Liver (tissue), 9 donors: ENCODE results near the gene SRSF8. TPM values are rescaled to one million over a fixed set of nuclear protein-coding genes. Genes with fewer than 3 reads are reported as not detected.

Source experiments
- DNase-seq: peaks from one replicate; pipeline ENCODE4 v3.0.0-alpha.2; 2017; ENCODE audit warnings: low spot score
- H3K27ac ChIP-seq, 2 donors: one replicate each; pipeline ENCODE4 v1.7.0; 2013; ENCODE audit warnings: inconsistent platforms in 2 of 2, low read length in 2 of 2, control low read depth in 1 of 2, low read depth in 1 of 2, mild to moderate bottlenecking in 1 of 2
- H3K27me3 ChIP-seq, 4 donors: one replicate each; pipeline versions ENCODE4 v1.6.1 to v1.7.0; 2013; ENCODE audit warnings: low read length in 3 of 4, inconsistent platforms in 1 of 4, mild to moderate bottlenecking in 1 of 4, moderate library complexity in 1 of 4; ENCODE audit not compliant: control insufficient read depth in 4 of 4, insufficient read depth in 4 of 4
- H3K36me3 ChIP-seq, 4 donors: one replicate each; pipeline versions ENCODE4 v1.6.1 to v1.7.0; 2013; ENCODE audit warnings: low read length in 3 of 4, mild to moderate bottlenecking in 3 of 4, low read depth in 1 of 4, moderate library complexity in 1 of 4; ENCODE audit not compliant: control insufficient read depth in 4 of 4, insufficient read depth in 3 of 4
- H3K4me1 ChIP-seq, 4 donors: one replicate each; pipeline versions ENCODE4 v1.6.1 to v1.7.0; 2013; ENCODE audit warnings: low read length in 3 of 4, mild to moderate bottlenecking in 3 of 4, moderate library complexity in 1 of 4; ENCODE audit not compliant: control insufficient read depth in 4 of 4, insufficient read depth in 4 of 4
- H3K4me3 ChIP-seq, 3 donors: one replicate each; pipeline versions ENCODE4 v1.6.1 to v1.7.0; 2013; ENCODE audit warnings: low read length in 3 of 3, control low read depth in 1 of 3, low read depth in 1 of 3, mild to moderate bottlenecking in 1 of 3
- H3K9ac ChIP-seq, 2 donors: one replicate each; pipeline ENCODE4 v1.7.0; 2013; ENCODE audit warnings: low read length in 2 of 2, mild to moderate bottlenecking in 2 of 2, moderate library complexity in 2 of 2, control low read depth in 1 of 2, low read depth in 1 of 2
- H3K9me3 ChIP-seq, 4 donors: one replicate each; pipeline versions ENCODE4 v1.6.1 to v1.7.0; 2013; ENCODE audit warnings: low read length in 3 of 4; ENCODE audit not compliant: control insufficient read depth in 4 of 4
- EGR1 ChIP-seq, 2 donors: IDR thresholded peaks; 2 replicates each; pipeline ENCODE4 v1.6.1; 2016 to 2018; ENCODE audit warnings: antibody characterized with exemption in 2 of 2, low read depth in 2 of 2
- GABPA ChIP-seq, 2 donors: IDR thresholded peaks in 1 of 2; conservative IDR thresholded peaks in 1 of 2; 2 replicates each; pipeline ENCODE4 v1.6.1; 2016; ENCODE audit warnings: antibody characterized with exemption in 2 of 2, mild to moderate bottlenecking in 1 of 2, moderate library complexity in 1 of 2
- HNF4A ChIP-seq, 2 donors: conservative IDR thresholded peaks; 2 replicates each; pipeline ENCODE4 v1.6.1; 2016; ENCODE audit warnings: antibody characterized with exemption in 2 of 2, mild to moderate bottlenecking in 2 of 2
- HNF4G ChIP-seq: IDR thresholded peaks from 2 replicates; pipeline ENCODE4 v1.6.1; 2016; ENCODE audit warnings: antibody characterized with exemption
- JUND ChIP-seq, 2 donors: IDR thresholded peaks; 2 replicates each; pipeline ENCODE4 v1.6.1; 2016; ENCODE audit warnings: antibody characterized with exemption in 2 of 2
- MAX ChIP-seq: IDR thresholded peaks from 2 replicates; pipeline ENCODE4 v1.6.1; 2016; ENCODE audit warnings: antibody characterized with exemption
- RAD21 ChIP-seq, 2 donors: IDR thresholded peaks; 2 replicates each; pipeline ENCODE4 v1.6.1; 2016; ENCODE audit warnings: antibody characterized with exemption in 2 of 2, mild to moderate bottlenecking in 2 of 2
- RXRA ChIP-seq, 2 donors: IDR thresholded peaks; 2 replicates each; pipeline ENCODE4 v1.6.1; 2017 to 2018; ENCODE audit warnings: antibody characterized with exemption in 2 of 2, mild to moderate bottlenecking in 1 of 2
- SP1 ChIP-seq: IDR thresholded peaks from 2 replicates; pipeline ENCODE4 v1.6.1; 2018; ENCODE audit warnings: antibody characterized with exemption, mild to moderate bottlenecking
- TAF1 ChIP-seq: conservative IDR thresholded peaks from 2 replicates; pipeline ENCODE4 v1.6.1; 2016; ENCODE audit warnings: antibody characterized with exemption, mild to moderate bottlenecking
- YY1 ChIP-seq: IDR thresholded peaks from 2 replicates; pipeline ENCODE4 v1.6.1; 2016; ENCODE audit warnings: antibody characterized with exemption, mild to moderate bottlenecking
- WGBS: extraction: QIAGEN DNeasy Blood & Tissue Kit; methylation state at CpG from one replicate; pipeline ENCODE4 v1.1.7; 2013; 5-methylcytosine and 5-hydroxymethylcytosine counted together
- polyA plus RNA-seq, 2 donors: library from polyadenylated mRNA; stranded (reverse) in 1 of 2; unstranded in 1 of 2; fragments of 200-250 nt in 1 of 2; fragments of >200 nt in 1 of 2; fragmentation: Nextera tagmentation in 1 of 2; extraction: Ambion mirVana in 1 of 2; gene quantifications; one replicate each; pipeline versions ENCODE4 v1.2.1 to v1.2.3, GENCODE V29; 2013 to 2015
- total RNA-seq, 2 donors: library from RNA; depleted of rRNA; stranded (reverse); fragments of >200 nt; gene quantifications; one replicate each; pipeline ENCODE4 v1.2.3, GENCODE V29; 2014
- TF ChIP-seq, protein P1 (sequence below): IDR thresholded peaks from 2 replicates; pipeline ENCODE4 v1.6.1; 2016; ENCODE audit warnings: antibody characterized with exemption, mild to moderate bottlenecking
- TF ChIP-seq, protein P2 (sequence below): IDR thresholded peaks from 2 replicates; pipeline ENCODE4 v1.6.1; 2016; ENCODE audit warnings: antibody characterized with exemption
- TF ChIP-seq, protein P3 (sequence below): IDR thresholded peaks from 2 replicates; pipeline ENCODE4 v1.6.1; 2016; ENCODE audit warnings: antibody characterized with exemption
- donor health status: healthy.
- donor health status: healthy.
- donor health status: healthy.
- donor health status: healthy.
- donor health status: healthy.

SRSF8 gene
- total and polyA plus RNA-seq, 4 donors = 15.4 to 31.8 (median 17.8) TPM

GRCh38 chr11:95028357-95028756 lies 38.4 kb upstream of the SRSF8 start:
- 84% methylated on average over 3 of the region's 3 CpGs for whole genome bisulfite sequencing
- TF ChIP-seq SP1 (no peak), HNF4G (no peak), RXRA (IDR thresholded peaks at IDR 0.05) (no peak), JUND (IDR thresholded peaks at IDR 0.05) (no peak), GABPA (IDR thresholded peaks at IDR 0.05 in 1 of 2, conservative IDR thresholded peaks at IDR 0.05 in 1 of 2) (no peak), MAX (no peak), RAD21 (IDR thresholded peaks at IDR 0.05) (no peak)
- TF ChIP-seq, protein P1, sequence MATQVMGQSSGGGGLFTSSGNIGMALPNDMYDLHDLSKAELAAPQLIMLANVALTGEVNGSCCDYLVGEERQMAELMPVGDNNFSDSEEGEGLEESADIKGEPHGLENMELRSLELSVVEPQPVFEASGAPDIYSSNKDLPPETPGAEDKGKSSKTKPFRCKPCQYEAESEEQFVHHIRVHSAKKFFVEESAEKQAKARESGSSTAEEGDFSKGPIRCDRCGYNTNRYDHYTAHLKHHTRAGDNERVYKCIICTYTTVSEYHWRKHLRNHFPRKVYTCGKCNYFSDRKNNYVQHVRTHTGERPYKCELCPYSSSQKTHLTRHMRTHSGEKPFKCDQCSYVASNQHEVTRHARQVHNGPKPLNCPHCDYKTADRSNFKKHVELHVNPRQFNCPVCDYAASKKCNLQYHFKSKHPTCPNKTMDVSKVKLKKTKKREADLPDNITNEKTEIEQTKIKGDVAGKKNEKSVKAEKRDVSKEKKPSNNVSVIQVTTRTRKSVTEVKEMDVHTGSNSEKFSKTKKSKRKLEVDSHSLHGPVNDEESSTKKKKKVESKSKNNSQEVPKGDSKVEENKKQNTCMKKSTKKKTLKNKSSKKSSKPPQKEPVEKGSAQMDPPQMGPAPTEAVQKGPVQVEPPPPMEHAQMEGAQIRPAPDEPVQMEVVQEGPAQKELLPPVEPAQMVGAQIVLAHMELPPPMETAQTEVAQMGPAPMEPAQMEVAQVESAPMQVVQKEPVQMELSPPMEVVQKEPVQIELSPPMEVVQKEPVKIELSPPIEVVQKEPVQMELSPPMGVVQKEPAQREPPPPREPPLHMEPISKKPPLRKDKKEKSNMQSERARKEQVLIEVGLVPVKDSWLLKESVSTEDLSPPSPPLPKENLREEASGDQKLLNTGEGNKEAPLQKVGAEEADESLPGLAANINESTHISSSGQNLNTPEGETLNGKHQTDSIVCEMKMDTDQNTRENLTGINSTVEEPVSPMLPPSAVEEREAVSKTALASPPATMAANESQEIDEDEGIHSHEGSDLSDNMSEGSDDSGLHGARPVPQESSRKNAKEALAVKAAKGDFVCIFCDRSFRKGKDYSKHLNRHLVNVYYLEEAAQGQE = no peak
- TF ChIP-seq, protein P2, sequence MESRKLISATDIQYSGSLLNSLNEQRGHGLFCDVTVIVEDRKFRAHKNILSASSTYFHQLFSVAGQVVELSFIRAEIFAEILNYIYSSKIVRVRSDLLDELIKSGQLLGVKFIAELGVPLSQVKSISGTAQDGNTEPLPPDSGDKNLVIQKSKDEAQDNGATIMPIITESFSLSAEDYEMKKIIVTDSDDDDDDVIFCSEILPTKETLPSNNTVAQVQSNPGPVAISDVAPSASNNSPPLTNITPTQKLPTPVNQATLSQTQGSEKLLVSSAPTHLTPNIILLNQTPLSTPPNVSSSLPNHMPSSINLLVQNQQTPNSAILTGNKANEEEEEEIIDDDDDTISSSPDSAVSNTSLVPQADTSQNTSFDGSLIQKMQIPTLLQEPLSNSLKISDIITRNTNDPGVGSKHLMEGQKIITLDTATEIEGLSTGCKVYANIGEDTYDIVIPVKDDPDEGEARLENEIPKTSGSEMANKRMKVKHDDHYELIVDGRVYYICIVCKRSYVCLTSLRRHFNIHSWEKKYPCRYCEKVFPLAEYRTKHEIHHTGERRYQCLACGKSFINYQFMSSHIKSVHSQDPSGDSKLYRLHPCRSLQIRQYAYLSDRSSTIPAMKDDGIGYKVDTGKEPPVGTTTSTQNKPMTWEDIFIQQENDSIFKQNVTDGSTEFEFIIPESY = no peak
- no peak overlapping the region for H3K27ac ChIP-seq
- no peaks in the 10 kb centered on the region for H3K36me3 ChIP-seq
- H3K4me3 ChIP-seq = no peak overlapping the region
- DNase-seq = no peak
- H3K9ac ChIP-seq = no peak overlapping the region
- no peaks in the 10 kb centered on the region for H3K9me3 ChIP-seq
- no peaks in the 10 kb centered on the region for H3K27me3 ChIP-seq
- H3K4me1 ChIP-seq = no peaks in the 10 kb centered on the region

DNA sequence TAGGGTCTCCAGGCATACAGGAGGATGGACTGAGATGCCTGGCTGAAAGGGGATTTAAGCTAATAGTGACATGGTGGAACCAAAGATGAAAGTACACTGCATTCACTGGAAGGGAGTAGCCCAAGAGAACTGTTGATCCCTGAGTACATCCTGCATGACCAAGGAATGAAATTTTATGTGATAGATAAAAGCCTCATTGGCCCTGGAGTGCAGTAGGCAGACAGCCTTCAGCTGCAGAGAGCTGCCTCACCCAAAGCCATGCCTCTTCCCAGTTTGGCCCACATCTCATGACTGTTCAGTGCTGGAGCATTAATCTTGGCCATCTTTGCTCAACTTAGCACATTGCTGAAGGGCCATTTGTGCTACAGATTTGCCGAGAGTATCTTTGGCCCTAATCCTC lies 33.7 kb upstream of the SRSF8 start:
- H3K4me3 ChIP-seq = no peak overlapping the region
- no peak overlapping the region for H3K27ac ChIP-seq
- no peak for DNase-seq
- H3K9ac ChIP-seq = no peak overlapping the region
- peaks cover 0 to 13% (median 0%) of the 10 kb centered on the region in 4 donors for H3K27me3 ChIP-seq
- 74% methylated on average over 1 of the region's 1 CpG for WGBS
- H3K4me1 ChIP-seq = no peaks in the 10 kb centered on the region
- H3K9me3 ChIP-seq = no peaks in the 10 kb centered on the region
- TF ChIP-seq, protein P1 = no peak
- no peak for TF ChIP-seq YY1
- no peak for TF ChIP-seq TAF1
- no peak for TF ChIP-seq EGR1 (IDR thresholded peaks at IDR 0.05; ENCODE audit: low read depth in 2 of 2)
- no peak for TF ChIP-seq HNF4A (conservative IDR thresholded peaks at IDR 0.05)
- TF ChIP-seq, protein P3, sequence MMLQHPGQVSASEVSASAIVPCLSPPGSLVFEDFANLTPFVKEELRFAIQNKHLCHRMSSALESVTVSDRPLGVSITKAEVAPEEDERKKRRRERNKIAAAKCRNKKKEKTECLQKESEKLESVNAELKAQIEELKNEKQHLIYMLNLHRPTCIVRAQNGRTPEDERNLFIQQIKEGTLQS = no peak
- no peaks in the 10 kb centered on the region for H3K36me3 ChIP-seq
